Anterior cingulate cortex (tissue), 58 donors: ENCODE results near the gene GREB1L.

Experiments used
- DNase-seq, 58 donors: peaks; one replicate each; lab custom pipeline; 2025; lab: John Stamatoyannopoulos, UW

GREB1L gene

GRCh38 chr18:21443776-21444464 lies 201.9 kb downstream of the GREB1L start:
- no peak for DNase-seq

DNA sequence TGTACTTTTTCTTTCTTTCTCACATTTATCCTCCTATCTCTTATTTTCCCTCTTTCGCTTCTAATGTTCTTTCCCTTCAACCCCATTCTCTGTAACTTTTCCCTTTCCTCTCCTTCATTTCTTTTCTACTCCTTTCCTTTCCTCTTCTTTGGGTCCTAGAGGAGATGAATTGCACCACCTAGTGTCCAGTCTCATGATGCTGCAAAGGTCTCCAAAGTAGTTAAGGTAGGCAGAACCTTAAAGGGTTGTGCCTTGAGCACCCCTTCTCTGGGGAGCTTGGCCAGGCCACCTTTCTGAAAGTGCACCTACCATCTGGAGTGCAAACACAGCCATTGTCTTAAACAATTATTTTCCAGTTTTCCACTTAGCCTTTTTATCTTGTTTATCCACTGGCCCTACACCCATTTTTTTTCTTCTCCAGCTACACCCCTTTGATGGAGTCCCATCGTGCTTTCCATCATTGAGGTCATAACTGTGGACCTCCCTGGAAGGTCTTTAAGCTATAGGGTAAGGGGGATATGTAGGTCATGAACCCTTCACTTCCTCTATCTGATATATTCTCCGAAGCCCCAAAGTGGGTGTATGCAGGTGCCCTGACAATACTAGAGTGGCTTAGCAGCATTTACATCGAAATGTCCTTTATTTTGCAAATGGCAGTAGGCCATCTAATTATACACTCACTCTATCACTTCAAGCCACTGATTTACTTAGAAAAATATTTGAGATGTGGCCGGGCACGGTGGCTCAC lies 202.6 kb downstream of the GREB1L start:
- DNase-seq, result peak in 16 of 58 donors; percentile 0 to 54 (median 5)

- no peak for DNase-seq
Observed at GRCh38 chr18:21448299-21448698, 206.3 kb downstream of the GREB1L start.

DNA sequence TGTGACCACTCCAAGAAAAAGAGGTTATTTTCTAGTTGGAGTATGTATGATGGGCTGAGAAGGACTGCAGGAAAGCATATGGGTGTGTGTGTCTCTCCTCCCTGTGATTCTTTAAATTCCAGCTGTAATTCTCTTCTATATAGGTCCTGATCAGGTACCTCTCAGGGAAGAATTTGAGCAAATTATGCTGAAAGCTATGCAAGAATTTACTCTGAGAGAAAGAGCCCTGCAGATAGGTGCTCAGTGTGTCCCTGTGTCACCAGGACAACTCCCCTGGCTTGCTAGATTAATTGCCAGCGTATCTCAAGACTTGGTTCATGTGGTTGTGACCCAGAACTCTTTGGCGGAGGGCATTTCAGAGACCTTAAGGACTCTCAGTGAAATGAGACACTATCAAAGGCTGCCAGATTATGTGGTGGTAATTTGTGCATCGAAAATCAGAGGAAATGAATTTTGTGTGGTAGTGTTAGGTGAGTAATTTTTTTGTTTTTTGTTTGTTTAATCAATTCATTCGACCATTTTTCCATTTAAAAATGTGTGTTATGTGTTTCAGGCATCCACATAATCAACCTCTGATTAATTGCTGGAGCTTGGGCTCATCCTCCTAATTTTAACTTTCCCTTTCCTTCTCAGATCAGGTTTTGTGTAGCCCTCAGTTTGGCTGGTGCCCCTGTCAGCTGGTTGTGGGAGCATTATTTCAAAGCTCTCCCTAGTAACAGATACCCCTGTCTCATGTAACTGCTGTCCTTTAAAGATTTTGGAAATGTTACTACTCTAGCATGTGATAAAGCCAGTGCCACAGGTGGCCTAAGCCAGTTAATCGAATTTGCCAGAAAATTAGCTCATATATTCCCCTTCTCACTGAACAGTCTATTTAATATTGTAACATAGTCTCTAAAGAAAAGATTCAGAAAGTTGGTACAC lies 207.6 kb downstream of the GREB1L start:
- no peak for DNase-seq

- DNase-seq, result no peak
Observed at GRCh38 chr18:21450503-21450902, 208.5 kb downstream of the GREB1L start.

- DNase-seq, result no peak
Observed at GRCh38 chr18:21450913-21451312, 208.9 kb downstream of the GREB1L start.

DNA sequence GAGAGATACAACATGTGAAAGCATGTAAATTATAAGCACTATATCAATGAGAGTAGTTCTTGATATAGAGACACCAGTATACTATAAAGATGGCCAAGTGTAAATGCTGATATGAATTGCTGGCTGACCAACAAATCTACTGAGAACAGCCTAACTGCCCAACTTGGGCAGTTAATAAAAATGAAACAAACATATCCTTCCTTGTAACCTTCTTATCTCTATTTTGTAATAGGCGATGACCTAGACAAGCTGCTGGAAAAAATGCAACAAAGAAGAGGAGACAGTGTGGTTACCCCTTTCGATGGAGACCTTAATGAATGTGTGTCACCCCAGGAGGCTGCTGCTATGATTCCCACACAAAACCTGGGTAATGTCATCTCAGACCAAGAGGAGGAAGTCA lies 209.8 kb downstream of the GREB1L start:
- DNase-seq, result no peak

GRCh38 chr18:21452276-21452780 lies 210.3 kb downstream of the GREB1L start:
- DNase-seq, result no peak

- DNase-seq, result no peak
Observed at GRCh38 chr18:21452796-21453510, 210.9 kb downstream of the GREB1L start.

GRCh38 chr18:21453511-21453901 lies 211.5 kb downstream of the GREB1L start:
- no peak for DNase-seq

DNA sequence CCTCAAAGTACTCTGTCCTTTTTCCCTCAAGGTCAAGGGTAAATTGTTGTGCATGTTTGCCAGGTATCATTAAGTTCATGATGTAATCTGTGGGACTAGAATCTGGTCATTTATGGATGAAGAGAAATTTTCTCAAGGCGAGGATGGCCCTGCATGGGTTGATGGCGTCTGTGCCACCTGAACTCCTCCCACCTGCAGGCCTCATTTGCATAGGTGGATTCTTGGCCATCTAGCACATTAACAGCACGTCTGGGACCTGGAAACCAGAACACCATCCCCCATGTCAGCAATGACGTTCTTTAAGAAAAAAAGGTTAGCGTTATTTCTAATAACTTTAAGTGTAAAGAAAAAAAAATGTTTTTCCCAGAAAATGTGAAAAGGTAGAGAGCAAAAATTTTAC lies 212.7 kb downstream of the GREB1L start:
- DNase-seq, result no peak

DNA sequence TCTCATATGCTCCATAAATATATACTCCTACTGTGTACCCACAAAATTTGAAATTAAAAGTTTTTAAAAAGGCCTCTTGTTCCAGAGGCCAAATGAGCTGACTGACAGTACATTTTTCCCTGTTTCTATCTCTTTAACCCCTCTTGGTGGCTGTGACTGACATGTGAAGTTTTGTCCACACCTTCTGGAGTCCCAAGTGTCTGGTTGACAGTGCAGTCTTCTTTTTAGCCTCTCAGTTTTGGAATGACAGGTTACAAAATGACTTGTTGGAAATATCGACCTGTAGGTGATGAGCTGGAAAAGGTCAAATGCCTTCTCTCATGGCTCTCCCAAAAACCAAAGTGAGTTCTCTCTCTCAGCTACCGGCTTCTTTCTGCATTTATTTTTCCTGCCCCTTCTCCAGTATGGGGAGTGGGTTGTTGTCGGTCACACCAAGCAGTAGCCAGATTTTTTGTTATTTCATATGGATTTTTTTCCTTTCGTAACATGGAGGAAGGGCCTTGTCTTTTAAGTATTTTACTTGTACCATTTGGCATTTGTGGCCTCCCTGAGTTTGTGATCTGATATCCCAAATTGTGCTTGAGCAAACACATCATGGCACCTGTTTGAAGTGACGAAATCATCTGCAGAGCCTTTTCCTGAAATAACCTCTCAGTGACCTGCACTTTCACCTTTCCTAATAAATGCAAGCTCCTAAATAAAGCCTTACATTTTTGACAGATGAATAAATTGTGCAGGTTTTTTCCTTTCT lies 214.6 kb downstream of the GREB1L start:
- DNase-seq, result no peak

GRCh38 chr18:21457179-21457535 lies 215.1 kb downstream of the GREB1L start:
- no peak for DNase-seq

GRCh38 chr18:21458310-21458709 lies 216.3 kb downstream of the GREB1L start:
- DNase-seq, result peak in 9 of 58 donors; percentile 1 to 7 (median 4)

- no peak for DNase-seq
Observed at GRCh38 chr18:21458788-21459187, 216.8 kb downstream of the GREB1L start.

GRCh38 chr18:21459706-21460286 lies 217.8 kb downstream of the GREB1L start:
- DNase-seq, result no peak

- DNase-seq, result no peak
Observed at GRCh38 chr18:21461460-21461859, 219.4 kb downstream of the GREB1L start.

DNA sequence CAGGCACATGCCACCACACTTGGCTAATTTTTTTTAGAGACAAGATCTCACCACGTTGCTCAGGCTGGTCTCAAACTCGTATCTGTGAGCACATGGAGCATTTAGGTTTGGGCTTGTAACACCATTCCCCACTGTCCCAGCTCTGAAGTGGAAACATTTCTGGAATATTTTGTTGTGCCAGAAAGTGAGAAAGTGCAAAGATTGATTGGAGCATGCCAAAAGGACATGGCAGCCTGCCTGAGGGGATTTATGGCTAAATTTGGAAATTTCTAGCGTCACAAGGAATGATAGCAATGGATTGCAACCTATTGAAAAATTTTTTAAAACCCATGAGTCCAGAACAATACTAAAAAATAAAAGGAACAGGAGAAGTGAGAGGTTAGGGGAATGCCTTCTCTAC lies 221.7 kb downstream of the GREB1L start:
- DNase-seq, result no peak

- no peak for DNase-seq
Observed at GRCh38 chr18:21468514-21469164, 226.6 kb downstream of the GREB1L start.
